ENCODE data around the gene KCNJ5.

GRCh38 chr11:128845334-128845780 lies 45.8 kb upstream of the KCNJ5 start:
- no peak for TF ChIP-seq POLR2A (IDR thresholded peaks at IDR 0.05; ENCODE audit: low read length)
- TF ChIP-seq GATA1 (IDR thresholded peaks at IDR 0.05; ENCODE audit: low read depth, low read length), result no peak
